GM23338 (cell line): Measurements from ENCODE around the gene GNPDA1.
A peak's percentile ranks its signal among the peaks of the same experiment; 100 is the strongest.

Source experiments
- CTCF ChIP-seq, 2 experiments: fragments of 200-600 bp in 1 of 2; sonication (generic) in 1 of 2; conservative IDR thresholded peaks; 2 replicates each; pipeline versions ENCODE4 v1.5.1 to v1.6.1; 2016 to 2017; ENCODE audit warnings: antibody characterized with exemption in 2 of 2, low read depth in 2 of 2, mild to moderate bottlenecking in 2 of 2, moderate library complexity in 1 of 2
- ZNF462 ChIP-seq: fragments of 250-450 bp; sonication (Bioruptor Pico); IDR thresholded peaks from 2 replicates; pipeline ENCODE4 v1.5.0; 2020; ENCODE audit warnings: mild to moderate bottlenecking, moderate library complexity

DNA sequence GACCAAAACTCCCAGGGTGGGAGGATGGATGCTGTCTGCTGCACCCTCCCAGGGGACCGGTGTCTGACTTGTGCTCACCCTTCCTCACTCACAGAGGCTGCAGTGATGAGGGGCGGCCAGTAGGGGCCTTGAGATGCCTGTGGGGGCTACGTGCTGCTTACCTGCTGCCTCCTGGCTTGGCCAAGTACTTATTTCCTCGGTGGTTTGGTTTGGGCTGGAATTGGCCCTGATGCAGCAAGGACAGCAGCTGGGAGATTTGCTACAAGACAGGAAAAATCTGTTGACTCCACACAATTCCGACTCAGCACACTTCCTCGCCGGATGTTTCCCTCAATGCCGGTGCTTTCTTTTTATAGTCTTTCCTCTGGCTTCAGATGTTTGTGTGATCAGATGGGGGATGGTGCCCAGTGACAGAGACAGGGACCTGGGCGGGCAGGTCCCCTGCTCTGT, 61.5 kb downstream of the GNPDA1 start:
- TF ChIP-seq CTCF (conservative IDR thresholded peaks at IDR 0.05; ENCODE audit: low read depth in 2 of 2) = peak; percentile 74 to 77
- TF ChIP-seq ZNF462 (CRISPR knock-in tag) = no peak
